ENCODE measurements around the gene CAMSAP2. TPM values are rescaled to one million over a fixed set of nuclear protein-coding genes. Genes with fewer than 3 reads are reported as not detected.

The CAMSAP2 gene
- 37.3 and 53.8 TPM in 2 replicates for total RNA-seq

GRCh38 chr1:200738327-200738948, at the start of gene CAMSAP2:
TSS of gene CAMSAP2 (plus strand) at chr1:200738893. CDS start at chr1:200739828, 935 bp downstream.
- DNase-seq = peak; percentile 88

- no peak for DNase-seq
Observed at GRCh38 chr1:200692316-200692715, 46.4 kb upstream of the CAMSAP2 start.

- no peak for DNase-seq
Observed at GRCh38 chr1:200693327-200693726, 45.4 kb upstream of the CAMSAP2 start.

DNA sequence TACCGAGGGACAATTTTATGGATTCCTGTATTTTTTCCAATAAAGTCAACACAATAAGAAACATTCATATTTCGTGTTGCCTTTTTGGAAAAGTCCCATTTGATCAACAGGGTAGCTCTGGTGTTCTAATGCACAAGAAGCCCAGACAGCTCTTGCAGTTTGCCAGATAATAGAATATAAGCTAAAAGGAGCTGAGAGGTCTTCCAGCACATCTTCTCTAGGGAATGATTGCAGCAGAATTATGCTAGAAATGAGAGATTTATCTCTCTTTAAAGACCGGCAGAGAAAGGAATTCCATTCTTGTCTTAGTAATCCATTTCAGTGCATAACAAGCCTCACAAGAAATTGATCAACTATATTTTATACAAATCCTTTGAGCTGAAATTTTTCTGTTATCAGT, 44.0 kb upstream of the CAMSAP2 start:
- no peak for DNase-seq

DNA sequence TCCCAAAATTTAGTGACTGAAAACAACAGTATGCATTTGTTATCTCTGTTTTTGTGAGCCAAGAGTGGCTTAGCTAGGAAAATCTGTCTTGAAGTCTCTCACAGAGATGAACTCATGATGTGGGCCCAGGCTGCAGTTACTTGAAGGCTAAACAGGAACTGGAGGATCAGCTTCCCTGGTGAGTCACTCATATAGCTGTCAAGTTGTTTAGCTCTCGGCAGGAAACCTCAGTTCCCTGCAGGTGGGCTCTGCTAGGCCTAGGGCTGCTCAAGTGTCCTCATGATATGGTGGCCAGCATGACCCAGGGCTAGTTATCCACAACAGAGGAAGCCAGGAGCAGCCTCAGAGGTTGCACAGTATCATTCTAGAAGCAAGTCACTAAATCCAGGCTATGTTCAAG, 38.8 kb upstream of the CAMSAP2 start:
- DNase-seq = peak; percentile 94

GRCh38 chr1:200704986-200705500, 33.6 kb upstream of the CAMSAP2 start:
- no peak for DNase-seq

GRCh38 chr1:200706111-200706814, 32.4 kb upstream of the CAMSAP2 start:
- no peak for DNase-seq

- DNase-seq = no peak
Observed at GRCh38 chr1:200707116-200707515, 31.6 kb upstream of the CAMSAP2 start.

- DNase-seq = no peak
Observed at GRCh38 chr1:200708161-200708560, 30.5 kb upstream of the CAMSAP2 start.

GRCh38 chr1:200708769-200709168, 29.9 kb upstream of the CAMSAP2 start:
- no peak for DNase-seq

GRCh38 chr1:200710166-200710565, 28.5 kb upstream of the CAMSAP2 start:
- DNase-seq = no peak

- no peak for DNase-seq
Observed at GRCh38 chr1:200714504-200715187, 24.0 kb upstream of the CAMSAP2 start.

- no peak for DNase-seq
Observed at GRCh38 chr1:200720199-200720598, 18.5 kb upstream of the CAMSAP2 start.

DNA sequence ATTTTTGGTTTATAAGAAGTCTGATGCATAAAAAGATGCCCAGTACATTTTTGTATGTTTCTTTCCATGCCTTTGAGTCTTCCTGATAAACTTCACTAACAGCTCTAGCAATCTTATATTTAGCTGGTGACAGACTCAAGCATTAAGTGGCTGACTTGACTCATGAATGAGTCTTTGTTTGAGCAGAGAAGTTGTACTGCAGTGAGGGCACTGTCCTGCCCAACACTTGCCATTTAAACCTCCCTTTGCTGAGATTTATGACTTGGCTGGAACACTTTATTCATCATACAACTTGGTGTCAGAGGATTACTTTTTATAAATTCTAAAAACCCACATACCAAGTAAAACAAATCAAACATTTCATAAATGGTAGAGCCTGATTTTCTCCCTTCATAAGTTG, 14.6 kb upstream of the CAMSAP2 start:
- DNase-seq = no peak

- DNase-seq = no peak
Observed at GRCh38 chr1:200727257-200727656, 11.4 kb upstream of the CAMSAP2 start.

GRCh38 chr1:200729863-200730262, 8.8 kb upstream of the CAMSAP2 start:
- DNase-seq = peak; percentile 23

- DNase-seq = no peak
Observed at GRCh38 chr1:200731654-200732332, 6.9 kb upstream of the CAMSAP2 start.

GRCh38 chr1:200732438-200732837, 6.3 kb upstream of the CAMSAP2 start:
- no peak for DNase-seq

- DNase-seq = no peak
Observed at GRCh38 chr1:200733907-200734306, 4.8 kb upstream of the CAMSAP2 start.

GRCh38 chr1:200737647-200738291, 924 bp upstream of the CAMSAP2 start:
- DNase-seq = peak; percentile 10

DNA sequence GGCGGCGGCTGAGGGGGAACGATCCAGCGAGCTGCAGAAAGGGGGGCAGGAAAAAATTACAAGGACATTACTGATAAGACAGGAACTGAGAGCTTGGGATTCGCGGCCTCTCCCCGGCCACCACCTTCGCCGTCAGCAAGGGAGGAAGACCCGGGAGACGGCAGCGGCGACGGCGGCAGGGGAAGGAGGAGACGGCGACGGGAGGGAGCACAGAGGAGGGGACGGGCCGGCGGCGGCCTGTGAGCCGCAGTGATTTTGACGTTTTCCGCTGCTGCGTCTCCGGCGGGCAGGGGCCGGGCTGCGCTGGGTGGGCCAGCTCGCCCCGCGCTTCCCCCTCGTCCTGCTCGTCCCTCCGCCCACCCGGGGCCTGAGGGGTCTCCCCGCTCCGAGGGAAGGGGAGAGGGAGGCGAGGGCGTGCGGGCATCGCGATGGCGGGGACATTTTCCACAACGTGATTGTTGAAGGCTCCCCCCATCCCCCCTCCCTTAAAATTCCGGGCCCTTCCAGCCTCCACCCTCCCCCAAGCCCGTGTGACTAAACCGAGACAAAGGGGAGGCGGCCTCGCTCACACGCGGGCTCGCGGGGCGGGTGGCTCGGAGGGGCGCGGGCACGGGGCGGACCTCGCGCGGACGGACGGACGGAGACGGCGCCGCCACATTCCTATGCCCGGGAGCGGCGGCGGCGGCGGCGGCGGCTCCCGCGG, 407 bp downstream of the CAMSAP2 start:
- DNase-seq = peak; percentile 90
